ENCODE measurements around the gene OR56A3. TPM values are rescaled to one million over a fixed set of nuclear protein-coding genes. Genes with fewer than 3 reads are reported as not detected.

OR56A3 gene
- total RNA-seq, 1 experiment from 2014 or later, result not detected

DNA sequence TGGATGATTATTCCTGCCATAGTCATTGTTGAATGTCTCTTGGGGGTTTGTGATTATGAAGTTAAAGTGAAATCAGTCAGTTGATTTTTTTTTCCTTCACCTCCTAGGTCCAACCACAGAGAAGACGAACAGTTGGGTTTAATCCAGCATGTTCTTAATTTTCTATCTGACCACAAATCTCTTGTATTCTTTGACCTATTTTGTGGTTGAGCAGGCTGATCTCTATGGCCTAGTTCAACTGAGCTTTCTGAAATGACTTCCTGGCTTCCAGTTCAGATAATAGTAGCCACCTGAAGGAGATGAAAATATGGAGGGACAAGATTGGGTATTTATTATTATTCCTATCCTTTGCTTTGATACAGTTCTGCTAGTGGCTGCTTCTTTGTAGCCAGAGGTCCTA, 31.5 kb downstream of the OR56A3 start:
- ChIA-PET CTCF (no interaction called here), POLR2A (ENCODE audit: unreplicated experiment) (no interaction called here)
- ATAC-seq, result no peak
- no peaks in the 10 kb centered on the region for H3K9me2 ChIP-seq (replicated peaks; ENCODE audit: low read length)
- H4K20me1 ChIP-seq (ENCODE audit: low read length), result no peaks in the 10 kb centered on the region
- intact Hi-C loops (cut with micrococcal nuclease), result no loop called here
- no peak overlapping the region for H3K4me2 ChIP-seq (ENCODE audit: low read length)
- BruUV-seq (replicated peaks), result no TSS peak
- no peaks in the 10 kb centered on the region for H3F3A ChIP-seq (ENCODE audit: low read length, unreplicated experiment)
- DNase-seq, result no peak
- no peak overlapping the region for H2AFZ ChIP-seq (ENCODE audit: low read length)
- H3K4me1 ChIP-seq (ENCODE audit: insufficient read depth, low read length), result no peaks in the 10 kb centered on the region
- no peak overlapping the region for H3K9ac ChIP-seq (ENCODE audit: low read length)
- H3K4me3 ChIP-seq (ENCODE audit: low read length), result no peak overlapping the region
- H3K9me3 ChIP-seq (ENCODE audit: low read length), result no peaks in the 10 kb centered on the region
- TF ChIP-seq EZH2 (IDR thresholded peaks at IDR 0.05; ENCODE audit: low read length, unreplicated experiment) (no peak), EZH2phosphoT487 (IDR thresholded peaks at IDR 0.05; ENCODE audit: borderline replicate concordance, low read length) (no peak)
- TF ChIP-seq, protein P1, sequence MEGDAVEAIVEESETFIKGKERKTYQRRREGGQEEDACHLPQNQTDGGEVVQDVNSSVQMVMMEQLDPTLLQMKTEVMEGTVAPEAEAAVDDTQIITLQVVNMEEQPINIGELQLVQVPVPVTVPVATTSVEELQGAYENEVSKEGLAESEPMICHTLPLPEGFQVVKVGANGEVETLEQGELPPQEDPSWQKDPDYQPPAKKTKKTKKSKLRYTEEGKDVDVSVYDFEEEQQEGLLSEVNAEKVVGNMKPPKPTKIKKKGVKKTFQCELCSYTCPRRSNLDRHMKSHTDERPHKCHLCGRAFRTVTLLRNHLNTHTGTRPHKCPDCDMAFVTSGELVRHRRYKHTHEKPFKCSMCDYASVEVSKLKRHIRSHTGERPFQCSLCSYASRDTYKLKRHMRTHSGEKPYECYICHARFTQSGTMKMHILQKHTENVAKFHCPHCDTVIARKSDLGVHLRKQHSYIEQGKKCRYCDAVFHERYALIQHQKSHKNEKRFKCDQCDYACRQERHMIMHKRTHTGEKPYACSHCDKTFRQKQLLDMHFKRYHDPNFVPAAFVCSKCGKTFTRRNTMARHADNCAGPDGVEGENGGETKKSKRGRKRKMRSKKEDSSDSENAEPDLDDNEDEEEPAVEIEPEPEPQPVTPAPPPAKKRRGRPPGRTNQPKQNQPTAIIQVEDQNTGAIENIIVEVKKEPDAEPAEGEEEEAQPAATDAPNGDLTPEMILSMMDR (conservative IDR thresholded peaks at IDR 0.05; ENCODE audit: low read depth, low read length), result no peak
- H3K27me3 ChIP-seq (ENCODE audit: low read length), result no peaks in the 10 kb centered on the region
- no peaks in the 10 kb centered on the region for H3K79me2 ChIP-seq (ENCODE audit: low read length)
- H3K27ac ChIP-seq (ENCODE audit: low read length), result no peak overlapping the region
- no peaks in the 10 kb centered on the region for H3K36me3 ChIP-seq (ENCODE audit: low read depth, low read length)

DNA sequence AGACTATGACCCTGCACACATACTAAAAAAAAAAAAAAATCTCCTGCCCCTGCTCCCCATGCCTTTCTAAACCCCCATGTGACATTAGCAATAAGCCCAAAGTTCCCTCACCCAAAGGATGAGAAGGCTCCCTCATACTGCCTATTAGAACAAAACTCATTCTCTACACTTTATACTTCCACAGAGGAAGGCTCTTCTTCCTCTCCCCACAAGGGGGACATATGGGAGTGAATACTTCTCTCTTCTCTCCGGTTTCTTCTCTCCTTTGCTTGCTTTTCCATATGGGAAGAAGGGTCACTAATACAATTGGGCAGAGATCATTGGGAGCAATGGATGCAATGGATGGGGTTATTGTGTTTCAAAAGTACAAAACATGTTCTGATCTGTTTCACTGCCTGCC, 41.4 kb downstream of the OR56A3 start:
- H3K4me1 ChIP-seq (ENCODE audit: insufficient read depth, low read length), result no peaks in the 10 kb centered on the region
- H3F3A ChIP-seq (ENCODE audit: low read length, unreplicated experiment), result no peaks in the 10 kb centered on the region
- CTCF ChIA-PET, result no interaction called here
- intact Hi-C loops (cut with micrococcal nuclease), result no loop called here
- POLR2A ChIA-PET (ENCODE audit: unreplicated experiment), result no interaction called here
- H4K20me1 ChIP-seq (ENCODE audit: low read length), result no peaks in the 10 kb centered on the region
- no TSS peak for BruUV-seq (replicated peaks)
- no peak overlapping the region for H3K27ac ChIP-seq (ENCODE audit: low read length)
- H3K4me3 ChIP-seq (ENCODE audit: low read length), result no peak overlapping the region
- no peak overlapping the region for H2AFZ ChIP-seq (ENCODE audit: low read length)
- no peak overlapping the region for H3K9ac ChIP-seq (ENCODE audit: low read length)
- TF ChIP-seq, protein P1 (conservative IDR thresholded peaks at IDR 0.05; ENCODE audit: low read depth, low read length), result no peak; the same call in 1 of the 2 replicates
- TF ChIP-seq EZH2 (IDR thresholded peaks at IDR 0.05; ENCODE audit: low read length, unreplicated experiment), result no peak
- no peak for TF ChIP-seq EZH2phosphoT487 (IDR thresholded peaks at IDR 0.05; ENCODE audit: borderline replicate concordance, low read length)
- no peaks in the 10 kb centered on the region for H3K36me3 ChIP-seq (ENCODE audit: low read depth, low read length)
- 0 out of 2 replicates have a peak, but pooled peaks cover 4% of the 10 kb centered on the region for H3K9me3 ChIP-seq (ENCODE audit: low read length)
- DNase-seq (no peak), ATAC-seq (no peak)
- 0 out of 2 replicates have a peak, but pooled peaks cover 3% of the 10 kb centered on the region for H3K27me3 ChIP-seq (ENCODE audit: low read length)
- no peak overlapping the region for H3K4me2 ChIP-seq (ENCODE audit: low read length)
- no peaks in the 10 kb centered on the region for H3K79me2 ChIP-seq (ENCODE audit: low read length)
- H3K9me2 ChIP-seq (replicated peaks; ENCODE audit: low read length), result no peaks in the 10 kb centered on the region

DNA sequence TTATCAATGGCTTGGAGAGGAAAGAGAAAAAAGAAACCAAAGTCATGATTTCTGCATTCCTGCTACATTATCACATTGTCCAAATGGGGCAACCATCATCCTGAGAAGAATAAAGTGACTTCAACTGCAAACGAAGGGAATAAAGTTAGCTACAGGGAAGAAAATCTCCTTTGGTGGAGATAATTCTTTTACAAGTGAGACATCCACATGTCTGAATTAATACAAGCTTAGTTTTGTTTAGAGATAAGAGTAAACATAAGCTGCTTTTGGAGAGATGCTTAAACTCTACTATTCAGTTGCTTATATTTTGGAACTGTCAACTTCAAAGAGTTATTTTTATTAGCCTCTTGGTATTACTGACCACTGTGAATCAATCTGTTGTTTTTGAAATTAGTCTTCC, 44.8 kb downstream of the OR56A3 start, which contains the start of gene OR52L1:
Gene OR52L1, minus strand, starts transcription at position 101 of the 400 bp plus-strand sequence. Its CDS starts 55 bp downstream, at position 46.
- intact Hi-C loops (cut with micrococcal nuclease), result no loop called here
- Histone ChIP-seq H3K4me2 (ENCODE audit: low read length) (no peak within 1 kb of the TSS), H3K4me3 (ENCODE audit: low read length) (no peak within 1 kb of the TSS), H3K9me2 (replicated peaks; ENCODE audit: low read length) (no peaks in the 10 kb centered on the region), H2AFZ (ENCODE audit: low read length) (no peak within 1 kb of the TSS), H3K9ac (ENCODE audit: low read length) (no peak within 1 kb of the TSS), H3K9me3 (ENCODE audit: low read length) (no peaks in the 10 kb centered on the region), H3K27ac (ENCODE audit: low read length) (no peak within 1 kb of the TSS), H3K4me1 (ENCODE audit: insufficient read depth, low read length) (no peaks in the 10 kb centered on the region), H3K36me3 (ENCODE audit: low read depth, low read length) (no peaks in the 10 kb centered on the region), H3K79me2 (ENCODE audit: low read length) (no peaks in the 10 kb centered on the region), H3F3A (ENCODE audit: low read length, unreplicated experiment) (no peaks in the 10 kb centered on the region), H3K27me3 (ENCODE audit: low read length) (0 out of 2 replicates have a peak, but pooled peaks cover 3% of the 10 kb centered on the region), H4K20me1 (ENCODE audit: low read length) (no peaks in the 10 kb centered on the region)
- ChIA-PET POLR2A (ENCODE audit: unreplicated experiment) (no interaction called here), CTCF (no interaction called here)
- TF ChIP-seq, protein P1 (conservative IDR thresholded peaks at IDR 0.05; ENCODE audit: low read depth, low read length), result no peak
- TF ChIP-seq EZH2phosphoT487 (IDR thresholded peaks at IDR 0.05; ENCODE audit: borderline replicate concordance, low read length) (no peak), EZH2 (IDR thresholded peaks at IDR 0.05; ENCODE audit: low read length, unreplicated experiment) (no peak)
- no peak for DNase-seq
- ATAC-seq, result no peak
- no TSS peak for BruUV-seq (replicated peaks)
